Neural cell (in vitro differentiated cells): Measurements from ENCODE around the gene NDST1. TPM values are rescaled to one million over a fixed set of nuclear protein-coding genes. Genes with fewer than 3 reads are reported as not detected.

Experiments used
- H2AFZ ChIP-seq: fragments of 200-600, 300-800 bp; sonication (generic), shearing (Covaris generic); 2 replicates; pipeline ENCODE4 v1.6.0; 2014; ENCODE audit warnings: low read depth, mild to moderate bottlenecking, antibody characterized with exemption, low read length, moderate library complexity
- H3F3A ChIP-seq: fragments of 200-600 bp; shearing (Covaris generic); 2 replicates; pipeline ENCODE4 v1.6.1; 2016; ENCODE audit warnings: mild to moderate bottlenecking, moderate library complexity, mixed read lengths, antibody characterized with exemption, low read length; ENCODE audit not compliant: insufficient read depth, poor library complexity, severe bottlenecking
- H3K27ac ChIP-seq: fragments of 200-600, 300-800 bp; sonication (generic), shearing (Covaris generic); 2 replicates; pipeline ENCODE4 v1.5.1; 2014; ENCODE audit warnings: mild to moderate bottlenecking, low read length, moderate library complexity
- H3K27me3 ChIP-seq: fragments of 300-800, 200-600 bp; sonication (generic), shearing (Covaris generic); 2 replicates; pipeline ENCODE4 v1.6.0; 2014; ENCODE audit warnings: mild to moderate bottlenecking, low read depth, low read length, moderate library complexity; ENCODE audit not compliant: insufficient read depth
- H3K36me3 ChIP-seq: fragments of 300-800, 200-600 bp; sonication (generic), shearing (Covaris generic); 2 replicates; pipeline ENCODE4 v1.5.1; 2014; ENCODE audit warnings: mild to moderate bottlenecking, antibody characterized with exemption, low read length, moderate library complexity; ENCODE audit not compliant: insufficient read depth
- H3K4me2 ChIP-seq: fragments of 300-800, 200-600 bp; sonication (generic), shearing (Covaris generic); 2 replicates; pipeline ENCODE4 v1.6.0; 2014; ENCODE audit warnings: mild to moderate bottlenecking, low read length
- H3K4me3 ChIP-seq: fragments of 300-800, 200-600 bp; sonication (generic), shearing (Covaris generic); 2 replicates; pipeline ENCODE4 v1.5.1; 2014; ENCODE audit warnings: mild to moderate bottlenecking, low read length, moderate library complexity
- H3K79me2 ChIP-seq: fragments of 200-600 bp; shearing (Covaris generic); replicated peaks from 2 replicates; pipeline ENCODE4 v1.6.0; 2014; ENCODE audit warnings: mild to moderate bottlenecking, low read length, moderate library complexity; ENCODE audit not compliant: insufficient read depth
- H3K9ac ChIP-seq: fragments of 300-800, 200-600 bp; sonication (generic), shearing (Covaris generic); 2 replicates; pipeline ENCODE4 v1.6.1; 2016; ENCODE audit warnings: mild to moderate bottlenecking, low read length, mixed read lengths
- H3K9me2 ChIP-seq: fragments of 200-600 bp; shearing (Covaris generic); 2 replicates; pipeline ENCODE4 v1.6.1; 2016; ENCODE audit warnings: mild to moderate bottlenecking, low read length, mixed read lengths; ENCODE audit not compliant: insufficient read depth
- H3K9me3 ChIP-seq: fragments of 200-600, 300-800 bp; sonication (generic), shearing (Covaris generic); 2 replicates; pipeline ENCODE4 v1.6.1; 2016; ENCODE audit warnings: mild to moderate bottlenecking, mixed run types, low read length, moderate library complexity, mixed read lengths
- H4K20me1 ChIP-seq: fragments of 200-600 bp; shearing (Covaris generic); 2 replicates; pipeline ENCODE4 v1.6.1; 2016; ENCODE audit warnings: mild to moderate bottlenecking, mixed run types; ENCODE audit not compliant: insufficient read depth
- EP300 ChIP-seq: fragments of 450-650 bp; conservative IDR thresholded peaks from 2 replicates; pipeline ENCODE4 v1.6.1; 2014; ENCODE audit warnings: antibody characterized with exemption, mild to moderate bottlenecking, moderate library complexity; ENCODE audit not compliant: poor library complexity, severe bottlenecking
- EZH2 ChIP-seq: fragments of 200-600, 300-800 bp; shearing (Covaris generic), sonication (generic); IDR thresholded peaks from 2 replicates; pipeline ENCODE4 v1.6.1; 2014; ENCODE audit warnings: antibody characterized with exemption, low read length, borderline replicate concordance, mild to moderate bottlenecking; ENCODE audit not compliant: insufficient read depth, poor library complexity, severe bottlenecking
- MXI1 ChIP-seq: fragments of 450-650 bp; conservative IDR thresholded peaks from 2 replicates; pipeline ENCODE4 v1.6.1; 2014; ENCODE audit warnings: antibody characterized with exemption, mild to moderate bottlenecking; ENCODE audit not compliant: poor library complexity, severe bottlenecking
- POLR2AphosphoS5 ChIP-seq: IDR thresholded peaks from 2 replicates; pipeline ENCODE4 v1.6.1; 2012
- RAD21 ChIP-seq: fragments of 450-650 bp; conservative IDR thresholded peaks from 2 replicates; pipeline ENCODE4 v1.6.1; 2014; ENCODE audit warnings: antibody characterized with exemption, mild to moderate bottlenecking, moderate library complexity
- SMC3 ChIP-seq: fragments of 450-650 bp; conservative IDR thresholded peaks from 2 replicates; pipeline ENCODE4 v1.6.1; 2014; ENCODE audit warnings: antibody characterized with exemption, mild to moderate bottlenecking, moderate library complexity; ENCODE audit not compliant: poor library complexity
- TAF1 ChIP-seq: IDR thresholded peaks from 2 replicates; pipeline ENCODE4 v1.6.1; 2012; ENCODE audit warnings: low read depth
- polyA plus RNA-seq: library from polyadenylated mRNA; depleted of rRNA; stranded (reverse); fragments of >200 nt; gene quantifications from 2 replicates; pipeline ENCODE4 v1.2.3, GENCODE V29; 2014
- TF ChIP-seq, protein P1 (sequence below): IDR thresholded peaks from 2 replicates; pipeline ENCODE4 v1.6.1; 2012; ENCODE audit warnings: borderline replicate concordance
- TF ChIP-seq, protein P2 (sequence below): fragments of 450-650 bp; IDR thresholded peaks from 2 replicates; pipeline ENCODE4 v1.5.1; 2014; ENCODE audit warnings: antibody characterized with exemption, mild to moderate bottlenecking, moderate library complexity; ENCODE audit not compliant: poor library complexity, severe bottlenecking

The NDST1 gene
- polyA plus RNA-seq, 1 donor from 2014 or later: 15.6 TPM

DNA sequence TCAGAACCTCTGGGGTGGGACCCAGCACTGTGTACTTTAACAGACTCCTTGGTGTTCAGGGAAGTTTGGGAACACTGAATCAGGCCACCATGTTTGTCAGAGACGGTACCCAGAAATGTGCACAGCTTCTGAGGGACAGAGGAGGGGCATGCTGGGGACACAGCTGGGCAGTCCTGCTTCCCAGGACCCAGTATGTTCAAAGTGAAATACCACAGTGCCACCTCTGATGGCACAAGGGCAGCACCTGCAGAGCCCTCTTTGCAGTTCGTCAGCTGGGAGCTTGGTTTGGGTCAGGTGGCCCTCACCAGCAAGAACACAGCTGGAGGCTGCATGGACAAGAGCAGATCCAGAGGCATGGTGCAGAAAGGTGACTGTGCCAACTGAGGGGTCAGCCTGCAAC lies 51.2 kb downstream of the NDST1 start:
- H3K9me3 ChIP-seq: no peaks in the 10 kb centered on the region
- TF ChIP-seq POLR2AphosphoS5 (no peak), EZH2 (no peak), EP300 (no peak), RAD21 (no peak), SMC3 (no peak), MXI1 (no peak), TAF1 (no peak)
- TF ChIP-seq, protein P1, sequence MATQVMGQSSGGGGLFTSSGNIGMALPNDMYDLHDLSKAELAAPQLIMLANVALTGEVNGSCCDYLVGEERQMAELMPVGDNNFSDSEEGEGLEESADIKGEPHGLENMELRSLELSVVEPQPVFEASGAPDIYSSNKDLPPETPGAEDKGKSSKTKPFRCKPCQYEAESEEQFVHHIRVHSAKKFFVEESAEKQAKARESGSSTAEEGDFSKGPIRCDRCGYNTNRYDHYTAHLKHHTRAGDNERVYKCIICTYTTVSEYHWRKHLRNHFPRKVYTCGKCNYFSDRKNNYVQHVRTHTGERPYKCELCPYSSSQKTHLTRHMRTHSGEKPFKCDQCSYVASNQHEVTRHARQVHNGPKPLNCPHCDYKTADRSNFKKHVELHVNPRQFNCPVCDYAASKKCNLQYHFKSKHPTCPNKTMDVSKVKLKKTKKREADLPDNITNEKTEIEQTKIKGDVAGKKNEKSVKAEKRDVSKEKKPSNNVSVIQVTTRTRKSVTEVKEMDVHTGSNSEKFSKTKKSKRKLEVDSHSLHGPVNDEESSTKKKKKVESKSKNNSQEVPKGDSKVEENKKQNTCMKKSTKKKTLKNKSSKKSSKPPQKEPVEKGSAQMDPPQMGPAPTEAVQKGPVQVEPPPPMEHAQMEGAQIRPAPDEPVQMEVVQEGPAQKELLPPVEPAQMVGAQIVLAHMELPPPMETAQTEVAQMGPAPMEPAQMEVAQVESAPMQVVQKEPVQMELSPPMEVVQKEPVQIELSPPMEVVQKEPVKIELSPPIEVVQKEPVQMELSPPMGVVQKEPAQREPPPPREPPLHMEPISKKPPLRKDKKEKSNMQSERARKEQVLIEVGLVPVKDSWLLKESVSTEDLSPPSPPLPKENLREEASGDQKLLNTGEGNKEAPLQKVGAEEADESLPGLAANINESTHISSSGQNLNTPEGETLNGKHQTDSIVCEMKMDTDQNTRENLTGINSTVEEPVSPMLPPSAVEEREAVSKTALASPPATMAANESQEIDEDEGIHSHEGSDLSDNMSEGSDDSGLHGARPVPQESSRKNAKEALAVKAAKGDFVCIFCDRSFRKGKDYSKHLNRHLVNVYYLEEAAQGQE: no peak
- TF ChIP-seq, protein P2, sequence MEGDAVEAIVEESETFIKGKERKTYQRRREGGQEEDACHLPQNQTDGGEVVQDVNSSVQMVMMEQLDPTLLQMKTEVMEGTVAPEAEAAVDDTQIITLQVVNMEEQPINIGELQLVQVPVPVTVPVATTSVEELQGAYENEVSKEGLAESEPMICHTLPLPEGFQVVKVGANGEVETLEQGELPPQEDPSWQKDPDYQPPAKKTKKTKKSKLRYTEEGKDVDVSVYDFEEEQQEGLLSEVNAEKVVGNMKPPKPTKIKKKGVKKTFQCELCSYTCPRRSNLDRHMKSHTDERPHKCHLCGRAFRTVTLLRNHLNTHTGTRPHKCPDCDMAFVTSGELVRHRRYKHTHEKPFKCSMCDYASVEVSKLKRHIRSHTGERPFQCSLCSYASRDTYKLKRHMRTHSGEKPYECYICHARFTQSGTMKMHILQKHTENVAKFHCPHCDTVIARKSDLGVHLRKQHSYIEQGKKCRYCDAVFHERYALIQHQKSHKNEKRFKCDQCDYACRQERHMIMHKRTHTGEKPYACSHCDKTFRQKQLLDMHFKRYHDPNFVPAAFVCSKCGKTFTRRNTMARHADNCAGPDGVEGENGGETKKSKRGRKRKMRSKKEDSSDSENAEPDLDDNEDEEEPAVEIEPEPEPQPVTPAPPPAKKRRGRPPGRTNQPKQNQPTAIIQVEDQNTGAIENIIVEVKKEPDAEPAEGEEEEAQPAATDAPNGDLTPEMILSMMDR: no peak
- H3K79me2 ChIP-seq: no peaks in the 10 kb centered on the region
- no peaks in the 10 kb centered on the region for H3K36me3 ChIP-seq
- no peak overlapping the region for H3K4me3 ChIP-seq
- H3F3A ChIP-seq: no peaks in the 10 kb centered on the region
- H3K9me2 ChIP-seq: no peaks in the 10 kb centered on the region
- H4K20me1 ChIP-seq: no peaks in the 10 kb centered on the region
- no peak overlapping the region for H3K27ac ChIP-seq
- no peak overlapping the region for H2AFZ ChIP-seq
- H3K4me2 ChIP-seq: no peak overlapping the region
- no peaks in the 10 kb centered on the region for H3K27me3 ChIP-seq
- H3K9ac ChIP-seq: no peak overlapping the region

DNA sequence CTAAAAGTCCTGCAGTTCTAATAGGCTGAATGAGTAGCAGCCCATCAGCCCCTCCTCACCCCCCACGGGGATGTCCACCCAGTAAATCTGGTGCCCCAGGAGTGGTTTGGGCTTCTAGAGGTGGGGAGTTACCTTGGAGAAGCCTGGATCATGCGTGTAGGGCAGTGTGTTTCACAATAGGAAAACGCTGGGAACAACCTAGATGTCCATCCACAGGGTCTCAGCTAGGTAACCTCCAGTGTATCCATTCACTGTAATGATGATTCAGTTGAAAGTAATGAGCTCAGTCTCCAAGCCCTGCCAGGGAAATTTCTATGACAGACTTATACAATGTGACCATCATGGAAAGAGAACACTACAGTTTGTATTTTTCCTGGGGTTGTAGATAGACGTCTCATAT lies 51.8 kb downstream of the NDST1 start:
- no peaks in the 10 kb centered on the region for H3K27me3 ChIP-seq
- no peak overlapping the region for H2AFZ ChIP-seq
- no peak overlapping the region for H3K4me3 ChIP-seq
- H3K36me3 ChIP-seq: no peaks in the 10 kb centered on the region
- H3F3A ChIP-seq: no peaks in the 10 kb centered on the region
- H3K27ac ChIP-seq: no peak overlapping the region
- no peak overlapping the region for H3K9ac ChIP-seq
- no peaks in the 10 kb centered on the region for H4K20me1 ChIP-seq
- no peaks in the 10 kb centered on the region for H3K79me2 ChIP-seq
- TF ChIP-seq EP300 (no peak), MXI1 (no peak), EZH2 (no peak), TAF1 (no peak), SMC3 (no peak), RAD21 (no peak), POLR2AphosphoS5 (no peak)
- TF ChIP-seq, protein P2: no peak
- TF ChIP-seq, protein P1: no peak
- no peak overlapping the region for H3K4me2 ChIP-seq
- H3K9me3 ChIP-seq: no peaks in the 10 kb centered on the region
- no peaks in the 10 kb centered on the region for H3K9me2 ChIP-seq
